ENCODE data around the gene NOVA2.

GRCh38 chr19:45899919-45900589 lies 73.6 kb downstream of the NOVA2 start:
- TF ChIP-seq ZNF8 (CRISPR knock-in tag; IDR thresholded peaks at IDR 0.05) (no peak), ZC3H10 (CRISPR knock-in tag; IDR thresholded peaks at IDR 0.05) (no peak)
- TF ChIP-seq, protein P1, sequence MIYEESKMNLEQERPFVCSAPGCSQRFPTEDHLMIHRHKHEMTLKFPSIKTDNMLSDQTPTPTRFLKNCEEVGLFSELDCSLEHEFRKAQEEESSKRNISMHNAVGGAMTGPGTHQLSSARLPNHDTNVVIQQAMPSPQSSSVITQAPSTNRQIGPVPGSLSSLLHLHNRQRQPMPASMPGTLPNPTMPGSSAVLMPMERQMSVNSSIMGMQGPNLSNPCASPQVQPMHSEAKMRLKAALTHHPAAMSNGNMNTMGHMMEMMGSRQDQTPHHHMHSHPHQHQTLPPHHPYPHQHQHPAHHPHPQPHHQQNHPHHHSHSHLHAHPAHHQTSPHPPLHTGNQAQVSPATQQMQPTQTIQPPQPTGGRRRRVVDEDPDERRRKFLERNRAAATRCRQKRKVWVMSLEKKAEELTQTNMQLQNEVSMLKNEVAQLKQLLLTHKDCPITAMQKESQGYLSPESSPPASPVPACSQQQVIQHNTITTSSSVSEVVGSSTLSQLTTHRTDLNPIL (CRISPR knock-in tag; IDR thresholded peaks at IDR 0.05; ENCODE audit: low read depth): no peak

Data from SK-N-SH treated with all-trans-retinoic acid at 6 μM for 48 hours (cell line).